VCaP (cell line): ENCODE data around the gene ZIC1.

ENCODE experiments used
- H3K27ac ChIP-seq: fragments of 450-650 bp; 2 replicates; pipeline ENCODE4 v1.5.1; 2017
- CTCF ChIP-seq: fragments of 450-650 bp; conservative IDR thresholded peaks from 2 replicates; pipeline ENCODE4 v1.5.1; 2017; ENCODE audit warnings: mild to moderate bottlenecking, moderate library complexity

The ZIC1 gene

GRCh38 chr3:147371771-147372340 is 37.3 kb upstream of the ZIC1 start:
- H3K27ac ChIP-seq: no peak overlapping the region
- no peak for TF ChIP-seq CTCF

- TF ChIP-seq CTCF: no peak
- H3K27ac ChIP-seq: no peak overlapping the region
These were observed 36.6 kb upstream of the ZIC1 start for GRCh38 chr3:147372525-147373027.

DNA sequence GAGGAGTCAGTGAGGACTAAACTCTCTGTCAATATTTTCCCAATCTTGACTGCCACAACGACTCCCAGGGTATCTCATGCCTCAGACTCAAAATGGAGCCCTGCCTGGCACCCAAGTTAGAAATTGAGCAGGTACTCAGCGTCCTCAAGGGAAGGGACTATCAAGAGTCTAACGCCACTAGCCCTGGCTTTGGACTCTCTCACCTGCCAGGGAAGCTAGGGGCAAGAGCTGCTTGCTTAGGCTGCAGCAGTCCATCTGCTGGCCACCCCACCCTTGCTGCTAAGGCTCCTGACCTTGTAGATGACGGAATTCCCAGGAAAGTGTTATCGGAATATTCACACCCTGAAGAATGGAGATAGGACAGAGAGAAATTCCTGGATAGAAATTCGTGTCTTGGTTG is 35.9 kb upstream of the ZIC1 start:
- no peak overlapping the region for H3K27ac ChIP-seq
- no peak for TF ChIP-seq CTCF

GRCh38 chr3:147377412-147378367 is 31.5 kb upstream of the ZIC1 start:
- H3K27ac ChIP-seq: no peak overlapping the region
- no peak for TF ChIP-seq CTCF

- TF ChIP-seq CTCF: no peak
- H3K27ac ChIP-seq: no peak overlapping the region
These were observed 29.5 kb upstream of the ZIC1 start for GRCh38 chr3:147379651-147380050.

DNA sequence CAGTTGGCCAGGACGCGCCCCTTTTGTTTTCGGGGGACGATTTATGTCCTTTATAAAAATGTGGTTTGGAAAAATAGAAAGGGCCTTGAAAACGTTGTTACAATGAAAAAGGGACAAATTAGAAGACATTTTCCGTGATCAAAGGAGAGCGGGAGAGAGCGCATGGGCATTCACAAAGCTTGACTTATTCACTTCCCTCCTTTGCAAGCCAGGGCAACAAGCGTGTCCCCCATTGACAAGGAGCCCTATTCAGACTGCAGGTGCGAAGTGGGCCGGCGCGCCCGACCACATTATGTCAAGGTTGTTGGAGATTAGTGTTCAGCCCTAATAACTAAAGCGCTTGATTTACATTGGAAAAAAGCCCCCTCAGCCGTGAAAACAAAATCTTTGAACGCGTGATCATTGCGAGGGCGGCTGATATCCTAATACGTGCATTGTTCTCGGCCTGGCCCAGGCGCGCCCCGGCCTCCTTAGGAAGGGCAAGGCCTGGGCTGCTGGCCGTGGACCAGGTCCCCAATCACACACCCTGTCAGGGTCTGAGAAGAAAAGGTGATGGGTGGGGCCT is 28.7 kb upstream of the ZIC1 start:
- no peak overlapping the region for H3K27ac ChIP-seq
- no peak for TF ChIP-seq CTCF

DNA sequence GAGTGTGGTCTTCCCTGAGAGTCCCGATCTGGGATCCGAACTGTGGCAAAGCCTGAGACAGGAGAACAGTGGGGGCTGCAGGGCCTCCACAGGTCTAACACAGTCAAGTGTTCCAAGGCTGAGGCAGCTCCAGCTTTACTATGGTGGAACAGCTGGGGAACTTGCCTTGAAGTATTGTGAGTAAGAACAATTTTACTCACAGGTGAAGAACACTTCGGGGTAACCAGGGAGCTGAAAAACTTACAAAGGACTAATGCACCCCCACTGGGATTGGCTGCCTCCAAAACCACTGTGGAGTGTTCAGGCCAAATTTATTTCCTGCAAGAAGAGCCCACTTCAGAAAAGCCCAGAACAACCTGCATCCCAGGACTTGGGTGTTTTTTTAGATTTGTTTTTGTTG is 28.2 kb upstream of the ZIC1 start:
- no peak for TF ChIP-seq CTCF
- no peak overlapping the region for H3K27ac ChIP-seq
